SHP77 (cell line): ENCODE data around the gene EVA1B.

Experiments
- DNase-seq, 2 experiments: peaks; one replicate each; lab custom pipeline; 2025; lab: John Stamatoyannopoulos, UW

Gene EVA1B

GRCh38 chr1:36279110-36279788, 44.2 kb downstream of the EVA1B start:
- DNase-seq, result no peak

- no peak for DNase-seq
Observed at GRCh38 chr1:36276688-36277087, 46.8 kb downstream of the EVA1B start.

- no peak for DNase-seq
Observed at GRCh38 chr1:36274201-36274600, 49.2 kb downstream of the EVA1B start.

GRCh38 chr1:36273024-36273423, 50.4 kb downstream of the EVA1B start:
- DNase-seq, result no peak
